ENCODE data around the gene SMURF1.

The SMURF1 gene

GRCh38 chr7:98992076-98992475 is 151.8 kb downstream of the SMURF1 start:
- H3K4me3 ChIP-seq (ENCODE audit: low read depth, low read length) = no peak overlapping the region
- DNase-seq (ENCODE audit: low read depth) = no peak
- no peak for TF ChIP-seq CTCF (IDR thresholded peaks at IDR 0.05; ENCODE audit: insufficient read depth, low read depth, low read length, missing control alignments)

GRCh38 chr7:98991141-98991540 is 152.8 kb downstream of the SMURF1 start:
- no peak for TF ChIP-seq CTCF (IDR thresholded peaks at IDR 0.05; ENCODE audit: insufficient read depth, low read depth, low read length, missing control alignments)
- no peak for DNase-seq (ENCODE audit: low read depth)
- no peak overlapping the region for H3K4me3 ChIP-seq (ENCODE audit: low read depth, low read length)

GRCh38 chr7:98990356-98990755 is 153.6 kb downstream of the SMURF1 start:
- H3K4me3 ChIP-seq (ENCODE audit: low read depth, low read length) = no peak overlapping the region
- no peak for DNase-seq (ENCODE audit: low read depth)
- TF ChIP-seq CTCF (IDR thresholded peaks at IDR 0.05; ENCODE audit: insufficient read depth, low read depth, low read length, missing control alignments) = no peak

GRCh38 chr7:98988641-98989040 is 155.3 kb downstream of the SMURF1 start:
- H3K4me3 ChIP-seq (ENCODE audit: low read depth, low read length) = no peak overlapping the region
- no peak for TF ChIP-seq CTCF (IDR thresholded peaks at IDR 0.05; ENCODE audit: insufficient read depth, low read depth, low read length, missing control alignments)
- no peak for DNase-seq (ENCODE audit: low read depth)

GRCh38 chr7:98985945-98986344 is 158.0 kb downstream of the SMURF1 start:
- no peak for TF ChIP-seq CTCF (IDR thresholded peaks at IDR 0.05; ENCODE audit: insufficient read depth, low read depth, low read length, missing control alignments)
- no peak for DNase-seq (ENCODE audit: low read depth)

GRCh38 chr7:98985406-98985805 is 158.5 kb downstream of the SMURF1 start:
- TF ChIP-seq CTCF (IDR thresholded peaks at IDR 0.05; ENCODE audit: insufficient read depth, low read depth, low read length, missing control alignments) = no peak
- no peak overlapping the region for H3K4me3 ChIP-seq (ENCODE audit: low read depth, low read length)
- no peak for DNase-seq (ENCODE audit: low read depth)

More at GRCh38 chr7:98985945-98986344, 158.0 kb downstream of the SMURF1 start:
- no peak overlapping the region for H3K4me3 ChIP-seq (ENCODE audit: low read depth, low read length)

- no peak overlapping the region for H3K4me3 ChIP-seq (ENCODE audit: low read depth, low read length)
- no peak for DNase-seq (ENCODE audit: low read depth)
- TF ChIP-seq CTCF (IDR thresholded peaks at IDR 0.05; ENCODE audit: insufficient read depth, low read depth, low read length, missing control alignments) = no peak
These were observed 159.8 kb downstream of the SMURF1 start for GRCh38 chr7:98984126-98984525.

Measured in GM12865 (cell line).